GM12891 (cell line): Measurements from ENCODE around the gene CDK5RAP2.

Experiments used
- PAX5 ChIP-seq: IDR thresholded peaks from 2 replicates; pipeline ENCODE4 v1.6.1; 2011; ENCODE audit warnings: low read length, moderate library complexity, mild to moderate bottlenecking; ENCODE audit not compliant: insufficient read depth, severe bottlenecking
- POLR2A ChIP-seq: IDR thresholded peaks from 2 replicates; pipeline ENCODE4 v1.6.1; 2011; ENCODE audit warnings: low read depth, low read length, control low read depth
- POLR2AphosphoS5 ChIP-seq: IDR thresholded peaks from 2 replicates; pipeline ENCODE4 v1.6.1; 2011; ENCODE audit warnings: low read depth, low read length, control low read depth
- POU2F2 ChIP-seq: IDR thresholded peaks from 2 replicates; pipeline ENCODE4 v1.6.1; 2011; ENCODE audit warnings: low read depth, mild to moderate bottlenecking, control low read depth, low read length, moderate library complexity
- SPI1 ChIP-seq: IDR thresholded peaks from 2 replicates; pipeline ENCODE4 v1.6.1; 2011; ENCODE audit warnings: low read depth, low read length, control low read depth
- TAF1 ChIP-seq: IDR thresholded peaks from 2 replicates; pipeline ENCODE4 v1.6.1; 2011; ENCODE audit warnings: low read depth, low read length, control low read depth

- TF ChIP-seq POLR2A (no peak), SPI1 (no peak), POLR2AphosphoS5 (no peak), TAF1 (no peak), PAX5 (no peak), POU2F2 (no peak)
Measured at GRCh38 chr9:120376101-120376500, 203.9 kb downstream of the CDK5RAP2 start.
